GM21737 (cell line): ENCODE data around the gene LDB2.

ENCODE experiments used
- ATAC-seq: cut with Tn5 transposase; IDR thresholded peaks from one replicate; pipeline ENCODE4 v1.9.1; 2021; ENCODE audit warnings: mild to moderate bottlenecking, moderate library complexity; ENCODE audit not compliant: unreplicated experiment

LDB2 gene

GRCh38 chr4:16692961-16693506 is 205.4 kb downstream of the LDB2 start:
- no peak for ATAC-seq

- ATAC-seq, result no peak
Measured at GRCh38 chr4:16692524-16692923, 205.9 kb downstream of the LDB2 start.

- ATAC-seq, result no peak
Measured at GRCh38 chr4:16692046-16692445, 206.4 kb downstream of the LDB2 start.

DNA sequence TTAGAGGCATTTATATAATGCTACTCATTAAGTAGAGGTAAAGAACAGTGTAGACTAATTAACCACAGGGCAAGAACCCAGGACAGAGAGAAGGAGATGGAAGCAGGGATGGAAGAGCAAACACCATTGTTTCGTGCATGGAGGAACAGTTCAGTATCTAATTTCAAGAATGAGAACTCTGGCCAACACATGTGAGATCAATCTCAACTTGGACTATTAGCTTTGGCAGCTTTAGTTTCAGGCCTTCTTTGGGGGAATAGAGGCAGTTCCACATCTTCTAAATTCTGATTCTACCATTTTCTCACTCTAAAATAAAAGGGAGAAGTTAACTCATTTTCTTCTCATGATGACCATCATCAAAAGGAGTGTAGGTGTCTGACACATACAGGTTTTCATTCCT is 207.0 kb downstream of the LDB2 start:
- ATAC-seq, result no peak

- no peak for ATAC-seq
Measured at GRCh38 chr4:16687845-16688244, 210.6 kb downstream of the LDB2 start.

DNA sequence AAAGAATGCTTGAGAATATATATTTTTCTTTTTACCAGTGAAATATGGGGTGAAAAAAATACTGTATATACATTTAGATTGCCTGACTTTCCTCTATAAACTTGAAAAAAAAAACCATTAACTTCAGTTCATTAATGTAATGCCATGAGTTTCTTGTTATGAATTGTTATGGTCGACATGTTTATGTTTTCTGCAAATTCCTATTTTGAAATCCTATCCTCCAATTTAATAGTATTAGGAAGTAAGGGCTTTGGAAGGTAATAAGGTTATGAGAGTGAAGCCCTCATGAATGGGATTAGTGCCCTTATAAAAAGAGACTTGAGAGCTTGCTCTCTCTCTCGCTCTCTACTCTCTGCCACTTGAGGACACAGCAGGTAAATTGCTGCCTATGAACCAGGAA is 211.4 kb downstream of the LDB2 start:
- ATAC-seq, result no peak

DNA sequence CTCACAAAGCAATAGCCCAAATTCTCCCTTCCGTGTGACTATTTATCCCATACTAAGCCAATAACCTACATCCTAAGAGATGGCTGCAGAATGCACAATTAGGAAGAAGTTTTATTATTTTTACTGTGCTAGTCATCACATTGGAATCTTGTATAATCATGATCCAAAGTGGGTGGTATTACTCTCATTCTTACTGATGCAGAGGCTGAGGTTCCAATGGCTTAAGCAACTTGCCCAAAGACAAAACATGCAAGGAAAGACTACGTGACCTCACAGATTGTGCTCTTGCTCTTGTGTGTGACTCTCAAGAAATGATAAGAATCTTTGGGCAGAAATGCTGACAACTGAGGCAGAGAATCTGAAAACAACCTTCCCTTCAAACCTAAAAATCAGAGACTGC is 212.2 kb downstream of the LDB2 start:
- no peak for ATAC-seq

GRCh38 chr4:16685536-16685935 is 212.9 kb downstream of the LDB2 start:
- ATAC-seq, result no peak

DNA sequence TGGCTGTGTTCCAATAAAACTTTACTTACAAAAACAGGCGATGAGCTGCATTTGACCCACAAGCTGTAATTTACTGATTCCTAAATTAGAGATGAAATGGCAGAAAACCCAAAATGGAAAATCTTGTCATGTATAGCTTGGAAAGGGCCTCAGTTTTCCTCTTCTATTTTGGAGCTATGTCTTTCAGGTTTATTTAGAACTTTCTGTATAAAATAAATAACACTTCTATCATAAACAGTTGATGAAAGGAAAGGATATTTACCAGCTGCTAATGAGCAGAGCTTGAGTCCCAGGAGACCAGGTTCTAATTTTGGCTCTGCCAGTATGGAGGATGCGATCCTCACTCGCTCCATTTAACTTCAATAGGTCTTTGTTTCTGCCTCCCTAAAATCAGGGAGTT is 213.5 kb downstream of the LDB2 start:
- no peak for ATAC-seq

- no peak for ATAC-seq
Measured at GRCh38 chr4:16684097-16684496, 214.3 kb downstream of the LDB2 start.

DNA sequence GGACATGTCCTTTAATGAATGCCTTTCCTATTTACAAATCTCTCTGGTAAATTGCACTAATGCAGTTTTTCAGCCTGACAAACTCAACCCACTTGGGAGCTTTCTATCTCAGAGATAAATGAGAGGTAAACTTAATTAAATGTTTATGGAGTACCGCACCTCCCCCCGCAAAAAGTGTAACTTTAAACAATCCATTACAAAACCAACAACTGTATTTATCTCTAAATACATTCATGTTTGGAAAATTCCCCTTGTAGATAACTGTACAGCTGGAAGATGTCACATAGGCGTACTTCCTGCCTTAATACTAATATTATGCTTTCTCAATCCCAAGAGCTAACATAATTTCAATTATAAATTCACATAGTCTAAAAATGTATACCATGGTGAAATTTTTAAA is 215.5 kb downstream of the LDB2 start:
- no peak for ATAC-seq

GRCh38 chr4:16677001-16677944 is 221.2 kb downstream of the LDB2 start:
- no peak for ATAC-seq

DNA sequence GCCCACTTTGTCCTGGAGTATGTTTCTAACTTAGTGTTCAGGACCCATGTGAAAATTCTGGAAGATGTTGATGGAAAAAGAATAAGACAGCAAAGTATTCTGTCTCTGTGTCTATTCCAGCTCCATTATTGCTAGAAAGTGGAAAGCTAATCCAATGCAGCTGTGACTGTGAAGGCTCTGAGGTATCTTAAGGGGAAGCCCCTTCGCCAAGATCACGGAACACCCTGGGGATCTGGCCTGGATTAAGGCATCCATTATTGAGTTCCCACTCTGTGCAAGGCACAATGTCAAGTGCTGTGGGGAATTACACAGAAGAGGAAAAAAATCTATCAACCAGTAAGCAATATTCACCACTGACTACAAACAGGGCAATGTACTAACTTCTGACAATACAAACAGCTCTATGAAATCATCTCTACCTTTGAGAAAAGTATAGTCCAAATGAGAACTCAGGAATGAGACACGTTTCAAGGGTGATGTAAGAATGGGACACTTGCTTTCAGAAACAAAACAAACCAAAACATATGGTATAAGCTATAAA is 222.1 kb downstream of the LDB2 start:
- ATAC-seq, result no peak

DNA sequence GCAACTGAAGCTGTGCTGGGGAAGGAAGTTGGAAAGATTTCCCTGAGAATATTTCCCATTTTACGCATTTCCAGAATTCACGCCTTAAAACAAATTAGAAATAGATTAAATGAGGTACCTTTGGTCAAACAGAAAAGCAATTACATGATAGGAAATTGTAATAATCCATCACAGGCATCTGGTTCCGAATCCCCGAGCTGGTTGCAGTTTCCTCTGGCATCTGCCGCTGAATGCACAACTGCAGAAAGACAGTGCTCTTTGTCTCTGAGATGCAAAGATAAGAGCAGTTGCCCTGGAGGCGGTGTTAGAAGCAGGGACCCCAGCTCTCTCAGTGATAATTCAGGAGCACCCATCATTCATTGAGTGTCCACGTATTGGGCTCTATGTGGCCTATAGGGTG is 224.4 kb downstream of the LDB2 start:
- no peak for ATAC-seq

DNA sequence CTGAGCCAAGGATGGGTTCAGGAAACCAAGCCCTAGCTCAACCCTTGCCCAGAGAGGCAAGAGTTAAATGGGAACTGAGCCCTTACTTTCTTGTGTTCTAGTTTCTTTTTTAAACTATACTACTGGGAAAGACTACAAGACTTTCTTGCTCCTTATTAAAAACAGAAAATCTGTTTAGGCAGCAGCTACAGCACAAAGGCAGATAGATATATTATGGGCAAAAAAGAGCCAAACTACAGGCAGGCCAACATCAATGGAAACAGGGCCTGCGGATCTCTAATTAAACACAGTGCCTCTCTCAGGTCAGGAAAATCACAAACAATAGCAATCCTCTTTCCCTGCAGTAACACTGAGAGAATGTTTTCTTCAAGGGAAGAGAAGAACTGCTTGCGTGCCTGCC is 226.0 kb downstream of the LDB2 start:
- no peak for ATAC-seq

- ATAC-seq, result no peak
Measured at GRCh38 chr4:16671741-16672140, 226.7 kb downstream of the LDB2 start.

DNA sequence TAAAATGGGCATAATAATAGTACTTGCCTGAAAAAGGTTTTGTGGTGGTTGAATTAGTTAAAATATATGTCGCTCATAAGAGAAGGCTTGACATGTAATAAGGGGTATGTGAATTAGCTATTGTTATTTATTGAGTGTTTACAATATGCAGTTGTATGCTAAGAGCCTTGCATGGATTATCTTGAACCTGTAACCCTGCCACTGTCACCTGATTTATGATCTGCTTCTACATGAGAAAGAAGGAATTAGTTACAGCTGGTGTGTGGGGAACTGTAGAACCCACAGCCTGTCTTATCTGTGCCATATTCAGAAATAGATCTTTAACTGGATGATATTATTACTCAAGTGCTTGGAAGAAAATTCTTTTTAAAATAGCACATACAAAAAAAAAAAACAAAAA is 227.7 kb downstream of the LDB2 start:
- ATAC-seq, result no peak

DNA sequence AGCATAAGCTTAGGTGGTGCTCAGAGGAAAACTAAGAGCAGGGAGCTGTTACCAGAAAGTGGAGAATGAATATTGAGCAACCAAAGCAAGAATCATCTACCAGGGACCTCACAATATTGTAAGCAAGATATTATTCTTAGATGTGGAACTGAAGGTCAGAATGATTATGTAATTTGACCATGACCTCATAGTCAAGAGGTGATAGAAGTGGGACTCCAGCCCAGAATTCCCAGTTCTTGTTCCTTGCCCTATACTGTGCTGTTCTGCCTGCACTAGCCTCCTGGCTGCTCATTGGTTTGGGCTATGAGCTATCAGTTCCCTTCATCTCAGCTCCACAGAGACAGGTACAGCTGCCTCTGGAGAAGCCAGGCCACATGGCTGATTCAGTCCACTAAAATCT is 229.4 kb downstream of the LDB2 start:
- ATAC-seq, result no peak

DNA sequence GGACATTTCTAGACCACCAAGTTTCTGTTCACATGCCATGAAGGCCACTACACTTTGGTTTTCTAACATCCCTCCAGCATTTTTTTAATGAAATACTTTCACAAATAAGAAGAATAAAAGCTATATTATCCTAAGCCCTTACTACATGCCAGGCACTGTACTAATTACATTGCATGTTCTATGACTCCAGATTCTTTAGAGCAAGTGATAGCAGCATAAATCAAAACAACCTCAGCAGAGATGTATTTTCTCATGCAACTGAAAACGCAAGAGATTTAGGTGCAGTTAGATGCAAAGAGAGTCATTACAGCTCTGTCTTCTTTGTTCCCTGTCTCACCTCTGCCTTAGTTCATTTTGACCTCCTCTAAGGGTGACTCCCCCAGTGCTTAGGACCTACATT is 230.0 kb downstream of the LDB2 start:
- ATAC-seq, result no peak

DNA sequence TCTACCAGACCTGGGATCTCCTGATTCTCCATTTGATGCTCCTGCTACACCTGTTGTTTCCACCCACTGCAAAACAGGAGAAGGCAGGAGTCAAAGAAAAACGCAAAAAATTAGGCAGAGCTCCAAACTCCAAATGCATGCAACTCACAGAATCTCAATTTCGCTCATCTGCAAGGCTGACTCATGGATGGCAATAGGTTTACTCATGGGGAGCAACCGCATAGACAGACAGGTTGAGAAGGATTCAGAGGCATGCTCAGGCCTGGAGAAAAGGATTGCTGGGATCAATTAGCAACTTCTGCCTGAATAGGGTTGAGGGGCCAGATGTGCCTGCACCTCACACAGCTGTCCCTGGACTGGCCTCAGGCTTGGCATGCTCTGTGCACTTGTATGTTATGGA is 231.0 kb downstream of the LDB2 start:
- ATAC-seq, result no peak

DNA sequence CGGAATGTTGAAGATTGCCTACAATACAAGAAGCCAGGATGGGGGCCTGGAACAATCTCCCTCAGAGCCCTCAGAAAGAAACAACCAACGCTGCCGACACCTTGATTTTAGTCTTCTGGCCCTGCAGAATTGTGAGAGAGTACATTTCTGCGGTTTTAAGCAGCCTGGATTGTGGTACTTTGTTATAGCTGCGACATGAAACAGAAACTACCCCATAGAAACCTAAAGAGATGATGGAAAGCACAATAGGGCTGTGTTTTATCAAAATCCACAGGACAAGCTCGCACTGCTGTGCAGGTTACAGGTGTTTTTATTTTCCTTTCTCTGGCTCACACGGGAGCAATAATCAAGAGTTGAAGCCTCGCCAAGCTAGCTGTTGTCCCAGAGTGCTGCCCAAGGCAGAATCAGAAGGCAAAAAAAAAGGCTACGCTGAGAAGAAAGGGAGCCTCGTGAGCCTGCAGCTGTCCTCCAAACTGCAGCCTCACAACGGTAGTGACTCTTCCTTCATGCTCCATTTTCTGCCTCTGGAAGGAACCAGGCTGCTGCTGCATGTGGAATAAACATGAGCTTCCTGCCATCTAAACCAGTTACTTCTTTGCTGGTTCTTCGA is 232.4 kb downstream of the LDB2 start:
- no peak for ATAC-seq

DNA sequence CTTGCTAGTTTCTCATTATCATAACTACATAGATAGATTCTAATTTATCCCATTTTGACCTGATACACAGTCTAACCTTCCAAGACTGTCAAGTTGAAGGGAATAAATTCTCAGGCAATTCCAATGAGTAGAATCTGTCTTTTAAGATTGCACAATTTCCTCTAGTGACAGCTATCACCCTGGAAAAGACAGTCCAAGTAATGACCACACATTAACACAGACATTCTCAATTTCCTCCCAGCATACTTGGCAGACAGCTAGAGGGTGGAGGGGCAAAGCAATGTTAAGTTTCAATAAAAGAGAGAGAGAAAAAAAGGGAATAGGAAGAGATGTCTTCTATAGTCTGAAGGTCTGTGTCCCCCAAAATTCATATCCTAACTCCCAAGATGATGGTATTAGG is 234.7 kb downstream of the LDB2 start:
- ATAC-seq, result no peak
